Endothelial cell of umbilical vein (primary cell): ENCODE results near the gene CTAGE15. TPM values are rescaled to one million over a fixed set of nuclear protein-coding genes. Genes with fewer than 3 reads are reported as not detected.
A peak's percentile ranks its signal among the peaks of the same experiment; 100 is the strongest.
"Not testable (repeated sequence)": the region's sequence is repeated elsewhere in the genome, so short reads cannot be mapped to it uniquely, and the experiment has no call there.

Source experiments
- BruUV-seq: library from RNA; stranded (reverse); fragments of 400-500 nt; replicated peaks from 2 replicates; lab custom pipeline; 2021; lab: Mats Ljungman, UMichigan
- CTCF ChIA-PET: fragments of 300-600, 350-600 bp; sonication (Branson Sonifier 250); formaldehyde crosslinking; loops from one replicate; lab custom pipeline; 2021; ENCODE audit warnings: antibody characterized with exemption, inconsistent platforms; lab: Charles Lee
- POLR2A ChIA-PET: fragments of 300-600, 350-600 bp; sonication (Branson Sonifier 250); formaldehyde crosslinking; loops from one replicate; lab custom pipeline; 2021; ENCODE audit warnings: antibody characterized with exemption, inconsistent platforms; lab: Charles Lee
- DNase-seq: peaks from one replicate; pipeline ENCODE4 v3.0.0-alpha.2; 2011; ENCODE audit warnings: low read depth, low spot score
- FAIRE-seq: peaks from 2 replicates; lab custom pipeline; 2011; peaks lifted over from hg19 to GRCh38; lab: Jason Lieb, UNC
- H2AFZ ChIP-seq: 2 replicates; pipeline ENCODE4 v1.6.0; 2012; ENCODE audit warnings: low read depth, low read length, control low read depth, inconsistent platforms
- H3K27ac ChIP-seq: 2 replicates; pipeline ENCODE4 v1.5.1; 2011; ENCODE audit warnings: low read depth, mild to moderate bottlenecking, control low read depth, low read length, moderate library complexity; ENCODE audit not compliant: insufficient read depth
- H3K27me3 ChIP-seq, 2 experiments: 2 replicates each; pipeline versions ENCODE4 v1.6.0 to v1.6.1; 2011; ENCODE audit warnings: low read length in 2 of 2, mixed read lengths in 1 of 2; ENCODE audit not compliant: control insufficient read depth in 2 of 2, insufficient read depth in 2 of 2
- H3K36me3 ChIP-seq, 2 experiments: 2 replicates in 1 of 2; 3 replicates in 1 of 2; pipeline ENCODE4 v1.5.1; 2011; ENCODE audit warnings: low read length in 2 of 2, mild to moderate bottlenecking in 1 of 2, moderate library complexity in 1 of 2; ENCODE audit not compliant: control insufficient read depth in 2 of 2, insufficient read depth in 2 of 2; ENCODE audit errors: extremely low read depth in 1 of 2
- H3K4me1 ChIP-seq: 3 replicates; pipeline ENCODE4 v1.5.1; 2011; ENCODE audit warnings: mild to moderate bottlenecking, low read length; ENCODE audit not compliant: control insufficient read depth, insufficient read depth; ENCODE audit errors: extremely low read depth
- H3K4me2 ChIP-seq: 2 replicates; pipeline ENCODE4 v1.6.1; 2011; ENCODE audit warnings: low read length, control low read depth, mixed read lengths; ENCODE audit not compliant: insufficient read depth
- H3K4me3 ChIP-seq, 3 experiments: fragments of 200-600 bp in 1 of 3; sonication (generic), shearing (Covaris generic) in 1 of 3; replicated peaks in 1 of 3; 2 replicates each; pipeline ENCODE4 v1.5.1; 2011 to 2016; ENCODE audit warnings: control low read depth in 3 of 3, low read length in 3 of 3, mild to moderate bottlenecking in 2 of 3, inconsistent platforms in 1 of 3, low read depth in 1 of 3, moderate library complexity in 1 of 3; ENCODE audit not compliant: insufficient read depth in 1 of 3
- H3K79me2 ChIP-seq: 2 replicates; pipeline ENCODE4 v1.6.0; 2012; ENCODE audit warnings: low read length, inconsistent platforms; ENCODE audit not compliant: control insufficient read depth, insufficient read depth
- H3K9ac ChIP-seq: replicated peaks from 2 replicates; pipeline ENCODE3; 2011; ENCODE audit warnings: low read length, control low read depth; ENCODE audit not compliant: insufficient read depth; ENCODE audit errors: extremely low read depth
- H3K9me1 ChIP-seq: replicated peaks from 3 replicates; pipeline ENCODE4 v1.6.0; 2011; ENCODE audit warnings: mild to moderate bottlenecking, low read length; ENCODE audit not compliant: control insufficient read depth, insufficient read depth; ENCODE audit errors: extremely low read depth
- H3K9me3 ChIP-seq: replicated peaks from 2 replicates; pipeline ENCODE4 v1.5.1; 2012; ENCODE audit warnings: low read length, inconsistent platforms; ENCODE audit not compliant: control insufficient read depth, insufficient read depth
- H4K20me1 ChIP-seq: replicated peaks from 2 replicates; pipeline ENCODE3; 2011; ENCODE audit warnings: mild to moderate bottlenecking, low read length; ENCODE audit not compliant: control insufficient read depth, insufficient read depth; ENCODE audit errors: extremely low read depth
- dilution Hi-C: fragments of 300-500 bp; cut with MboI; formaldehyde crosslinking; loops from one replicate; pipeline ENCODE4 v1.15.0; 2019; ENCODE audit warnings: low sequenced_read_pairs; ENCODE audit not compliant: extremely low pct_ligation_motif_present
- intact Hi-C: fragments of 100-400 bp; cut with micrococcal nuclease; formaldehyde crosslinking; loops from one replicate; pipeline ENCODE4 v1.10.0; 2022
- polyA plus RNA-seq, 4 experiments: library from polyadenylated mRNA; depleted of rRNA in 3 of 4; stranded (reverse) in 3 of 4; unstranded in 1 of 4; fragments of >200 nt; gene quantifications; 2 replicates each; pipeline versions ENCODE4 v1.2.1 to v1.2.3, GENCODE V29; 2011 to 2012; ENCODE audit warnings: missing spikeins in 1 of 4
- total RNA-seq: library from RNA; stranded (reverse); gene quantifications from 2 replicates; pipeline ENCODE4 v1.2.3, GENCODE V29; 2021

CTAGE15 gene
- total and polyA plus RNA-seq, 2 donors (not counting 3 experiments of a cell fraction or from before 2014, with no cell fraction given): not detected

GRCh38 chr7:143589897-143590296 is 18.3 kb downstream of the CTAGE15 start:
- dilution Hi-C loops, H3K9ac ChIP-seq, CTCF ChIA-PET, H3K9me1 ChIP-seq, POLR2A ChIA-PET, DNase-seq, H3K79me2 ChIP-seq, H3K27ac ChIP-seq, BruUV-seq, H3K4me2 ChIP-seq, H4K20me1 ChIP-seq, H3K4me3 ChIP-seq, H3K9me3 ChIP-seq, H3K36me3 ChIP-seq, H3K4me1 ChIP-seq, FAIRE-seq, H2AFZ ChIP-seq, H3K27me3 ChIP-seq, intact Hi-C loops: not testable (repeated sequence)

GRCh38 chr7:143598086-143598485 is 26.5 kb downstream of the CTAGE15 start:
- H3K27ac ChIP-seq, H4K20me1 ChIP-seq, H3K9me3 ChIP-seq, dilution Hi-C loops, H3K36me3 ChIP-seq, H3K27me3 ChIP-seq, H3K79me2 ChIP-seq, DNase-seq, intact Hi-C loops, H3K4me3 ChIP-seq, H3K9me1 ChIP-seq, H3K4me2 ChIP-seq, H2AFZ ChIP-seq, FAIRE-seq, CTCF ChIA-PET, H3K9ac ChIP-seq, H3K4me1 ChIP-seq, POLR2A ChIA-PET: not testable (repeated sequence)
- BruUV-seq: TSS peak; percentile 49

GRCh38 chr7:143603549-143603948 is 31.9 kb downstream of the CTAGE15 start:
- not testable (repeated sequence) for FAIRE-seq

GRCh38 chr7:143606088-143606487 is 34.5 kb downstream of the CTAGE15 start:
- H3K4me2 ChIP-seq, CTCF ChIA-PET, H3K4me3 ChIP-seq, H3K9me1 ChIP-seq, H3K27ac ChIP-seq, H3K36me3 ChIP-seq, DNase-seq, dilution Hi-C loops, FAIRE-seq, H3K4me1 ChIP-seq, BruUV-seq, H3K9ac ChIP-seq, H3K27me3 ChIP-seq, intact Hi-C loops, H3K79me2 ChIP-seq, POLR2A ChIA-PET, H2AFZ ChIP-seq, H3K9me3 ChIP-seq, H4K20me1 ChIP-seq: not testable (repeated sequence)

More at GRCh38 chr7:143603549-143603948, 31.9 kb downstream of the CTAGE15 start:
- H3K4me2 ChIP-seq, H3K79me2 ChIP-seq, BruUV-seq, CTCF ChIA-PET, H2AFZ ChIP-seq, H3K4me3 ChIP-seq, DNase-seq, H3K9me1 ChIP-seq, H3K9me3 ChIP-seq, intact Hi-C loops, dilution Hi-C loops, POLR2A ChIA-PET, H3K27ac ChIP-seq, H3K27me3 ChIP-seq, H3K36me3 ChIP-seq, H4K20me1 ChIP-seq, H3K9ac ChIP-seq, H3K4me1 ChIP-seq: not testable (repeated sequence)
